HG02884 (cell line): ENCODE data around the gene DYTN.

Source experiments
- ATAC-seq: cut with Tn5 transposase; IDR thresholded peaks from one replicate; pipeline ENCODE4 v1.9.1; 2021; ENCODE audit warnings: mild to moderate bottlenecking, moderate library complexity; ENCODE audit not compliant: unreplicated experiment

DYTN gene

GRCh38 chr2:206700156-206700555 lies 18.0 kb downstream of the DYTN start:
- no peak for ATAC-seq

DNA sequence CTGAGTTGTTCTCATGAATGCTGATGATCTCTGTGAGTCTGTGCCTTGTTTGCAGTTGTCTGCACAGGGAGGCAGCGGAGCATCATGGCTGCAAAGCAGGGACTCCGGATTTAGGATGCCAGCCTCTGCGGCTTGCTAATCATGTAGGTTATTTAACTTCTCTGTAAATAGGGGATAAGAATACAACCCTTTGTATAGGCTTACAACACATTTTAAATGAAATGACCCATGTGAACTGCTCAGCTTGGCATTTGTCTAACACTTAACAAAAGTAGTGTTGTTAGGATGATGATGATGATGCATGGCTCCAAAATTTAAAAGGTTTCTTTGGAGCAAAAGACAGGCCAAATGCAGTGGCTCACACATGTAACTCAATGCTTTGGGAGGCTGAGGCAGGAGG lies 19.4 kb downstream of the DYTN start:
- no peak for ATAC-seq

- no peak for ATAC-seq
These were observed 21.3 kb downstream of the DYTN start for GRCh38 chr2:206696910-206697309.

- ATAC-seq = peak; percentile 65
These were observed 24.6 kb downstream of the DYTN start for GRCh38 chr2:206693399-206694137.

- no peak for ATAC-seq
These were observed 25.2 kb downstream of the DYTN start for GRCh38 chr2:206692971-206693370.

DNA sequence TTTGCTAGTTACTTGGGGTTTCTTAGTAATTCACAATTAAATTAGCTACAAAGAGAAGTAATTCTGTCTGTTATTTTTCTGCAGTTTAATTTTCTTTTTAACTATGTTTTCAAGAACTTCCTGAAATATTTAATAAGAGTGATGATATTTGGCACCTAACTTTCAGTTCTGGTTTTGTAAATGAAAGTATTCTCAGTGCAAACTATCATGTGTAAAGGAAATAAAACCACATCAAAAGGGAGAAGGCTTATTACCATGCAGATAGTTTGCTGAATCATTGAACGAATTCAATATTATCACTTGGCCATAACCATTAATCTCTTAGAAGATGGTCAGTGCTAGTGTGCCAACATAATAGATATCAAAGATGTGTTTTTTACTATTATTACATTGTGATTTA lies 29.2 kb downstream of the DYTN start:
- ATAC-seq = no peak

DNA sequence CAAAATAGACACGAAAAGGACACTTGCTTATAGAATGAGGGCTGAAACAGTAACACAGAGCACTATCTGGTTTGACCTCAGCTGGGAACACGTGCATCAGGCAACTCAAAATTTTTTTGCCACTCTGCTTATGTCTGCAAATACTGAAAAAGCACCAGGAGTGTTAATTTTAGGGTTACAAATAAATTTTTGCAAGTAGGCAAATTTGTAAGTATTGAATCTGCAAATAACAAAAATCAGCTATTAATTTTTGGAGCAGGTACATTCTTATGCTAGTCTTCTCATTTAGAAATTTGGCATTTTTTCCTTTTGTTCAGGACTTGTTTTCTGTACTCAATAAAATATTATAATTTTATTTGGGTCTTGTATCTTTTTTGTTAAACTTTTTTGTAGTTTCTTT lies 29.7 kb downstream of the DYTN start:
- ATAC-seq = no peak

GRCh38 chr2:206683546-206683945 lies 34.6 kb downstream of the DYTN start:
- no peak for ATAC-seq

GRCh38 chr2:206670531-206671319 lies 47.5 kb downstream of the DYTN start:
- no peak for ATAC-seq

GRCh38 chr2:206665251-206665650 lies 52.9 kb downstream of the DYTN start:
- no peak for ATAC-seq

DNA sequence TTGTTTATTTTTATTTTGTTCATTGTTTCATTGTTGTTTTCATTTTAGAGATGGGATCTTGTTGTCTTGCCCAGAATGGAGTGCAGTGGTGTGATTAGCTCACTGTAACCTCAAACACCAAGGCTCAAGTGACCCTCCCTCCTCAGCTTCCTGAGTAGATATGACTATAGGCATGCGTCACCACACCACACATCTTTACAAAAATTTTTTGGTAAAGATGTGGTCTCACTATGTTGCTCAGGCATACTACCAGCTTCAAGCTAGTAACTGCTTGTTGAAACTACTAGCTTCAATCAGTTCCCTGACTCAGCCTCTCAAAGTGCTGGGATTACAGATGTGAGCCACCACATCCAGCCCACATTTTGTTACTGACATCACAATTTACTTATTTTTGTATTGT lies 61.1 kb downstream of the DYTN start:
- no peak for ATAC-seq

GRCh38 chr2:206647985-206648384 lies 70.2 kb downstream of the DYTN start:
- no peak for ATAC-seq

GRCh38 chr2:206642075-206643025 lies 75.8 kb downstream of the DYTN start, which contains the start of gene FAM237A:
Gene FAM237A, plus strand, starts transcription at chr2:206642487. Its CDS starts 1,750 bp downstream, at chr2:206644237.
- no peak for ATAC-seq

GRCh38 chr2:206641226-206641625 lies 77.0 kb downstream of the DYTN start:
- ATAC-seq = no peak

DNA sequence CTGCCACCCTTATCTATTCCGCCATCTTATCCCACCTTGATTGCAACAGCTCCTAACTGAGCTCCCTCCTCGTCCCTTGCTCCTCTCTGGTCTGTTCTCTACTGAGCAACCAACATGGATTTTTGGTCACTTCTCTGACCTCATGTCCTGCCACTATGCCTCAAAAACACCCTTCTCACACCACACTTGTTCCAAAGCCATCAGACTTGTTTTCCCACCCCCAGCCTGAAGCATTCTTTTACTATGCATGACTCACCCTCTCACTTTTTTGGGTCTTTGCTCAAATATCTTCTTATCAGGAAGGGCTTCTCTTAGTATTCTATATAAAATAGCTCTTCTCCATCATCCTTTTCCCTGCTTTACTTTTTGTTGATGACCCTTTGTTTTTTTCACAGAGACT lies 78.6 kb downstream of the DYTN start:
- no peak for ATAC-seq

DNA sequence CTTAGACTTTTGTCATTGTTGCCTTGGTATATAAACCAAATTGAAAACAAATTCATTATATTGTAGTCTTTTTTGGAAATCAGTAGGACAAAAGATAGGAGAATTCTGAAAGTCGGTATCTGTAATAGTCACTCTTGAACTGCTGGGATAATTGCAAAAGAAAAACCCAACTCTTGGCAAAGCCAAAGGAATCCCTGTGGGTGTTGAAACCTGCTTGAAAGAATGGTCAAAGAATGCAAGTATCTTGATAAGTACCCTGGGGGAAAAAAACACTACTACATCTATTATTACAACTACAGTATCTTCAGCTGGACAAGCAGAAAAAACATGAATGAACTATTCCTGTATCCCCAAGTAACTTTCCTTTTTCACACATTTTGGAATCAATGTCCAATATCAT lies 83.2 kb downstream of the DYTN start:
- ATAC-seq = no peak

GRCh38 chr2:206631340-206631739 lies 86.9 kb downstream of the DYTN start:
- no peak for ATAC-seq

GRCh38 chr2:206627632-206628031 lies 90.6 kb downstream of the DYTN start:
- ATAC-seq = no peak

- no peak for ATAC-seq
These were observed 92.1 kb downstream of the DYTN start for GRCh38 chr2:206626108-206626507.

DNA sequence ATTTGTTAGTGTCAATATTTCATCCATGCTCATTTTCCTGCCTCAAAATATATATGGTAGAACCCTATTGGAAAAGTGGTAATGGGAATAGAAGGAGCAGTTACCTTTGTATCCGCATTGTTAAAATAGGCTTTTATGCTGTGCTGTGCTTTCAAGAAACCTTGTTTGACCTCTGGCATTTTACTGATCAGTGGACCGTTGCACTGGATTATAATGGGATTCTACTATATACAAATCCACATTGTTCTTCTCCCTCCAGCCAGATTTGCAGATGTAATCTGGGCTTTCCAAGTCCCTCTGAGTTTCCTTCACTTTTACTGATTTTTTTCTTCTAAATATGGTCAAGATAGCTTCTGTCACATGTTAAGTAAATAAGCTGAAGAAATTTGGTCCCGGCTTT lies 99.2 kb downstream of the DYTN start:
- ATAC-seq = no peak

DNA sequence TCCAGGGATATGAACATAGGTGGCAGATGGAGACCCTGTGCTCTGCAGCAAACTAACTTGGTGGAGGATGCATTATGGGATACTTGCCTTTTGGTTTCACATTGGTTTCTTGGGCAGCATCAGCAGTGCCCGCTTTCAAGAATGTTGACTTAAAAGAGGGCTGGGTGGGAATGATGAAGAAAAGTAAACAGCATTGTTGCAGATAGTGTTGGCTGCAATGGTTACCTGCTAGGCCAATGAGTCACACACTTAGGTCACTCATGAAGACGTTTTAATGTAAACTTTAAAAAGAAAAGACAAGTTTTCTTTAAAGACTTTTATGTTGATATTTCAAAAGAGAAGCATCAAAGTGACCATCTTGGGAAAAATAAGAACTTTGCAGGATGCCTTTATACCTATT lies 102.0 kb downstream of the DYTN start:
- ATAC-seq = no peak
